HG03442 (cell line): ENCODE measurements around the gene SYT7.
A peak's percentile ranks its signal among the peaks of the same experiment; 100 is the strongest.

Experiments
- ATAC-seq: cut with Tn5 transposase; IDR thresholded peaks from one replicate; pipeline ENCODE4 v1.9.1; 2021; ENCODE audit warnings: mild to moderate bottlenecking, moderate library complexity; ENCODE audit not compliant: unreplicated experiment

Gene SYT7

DNA sequence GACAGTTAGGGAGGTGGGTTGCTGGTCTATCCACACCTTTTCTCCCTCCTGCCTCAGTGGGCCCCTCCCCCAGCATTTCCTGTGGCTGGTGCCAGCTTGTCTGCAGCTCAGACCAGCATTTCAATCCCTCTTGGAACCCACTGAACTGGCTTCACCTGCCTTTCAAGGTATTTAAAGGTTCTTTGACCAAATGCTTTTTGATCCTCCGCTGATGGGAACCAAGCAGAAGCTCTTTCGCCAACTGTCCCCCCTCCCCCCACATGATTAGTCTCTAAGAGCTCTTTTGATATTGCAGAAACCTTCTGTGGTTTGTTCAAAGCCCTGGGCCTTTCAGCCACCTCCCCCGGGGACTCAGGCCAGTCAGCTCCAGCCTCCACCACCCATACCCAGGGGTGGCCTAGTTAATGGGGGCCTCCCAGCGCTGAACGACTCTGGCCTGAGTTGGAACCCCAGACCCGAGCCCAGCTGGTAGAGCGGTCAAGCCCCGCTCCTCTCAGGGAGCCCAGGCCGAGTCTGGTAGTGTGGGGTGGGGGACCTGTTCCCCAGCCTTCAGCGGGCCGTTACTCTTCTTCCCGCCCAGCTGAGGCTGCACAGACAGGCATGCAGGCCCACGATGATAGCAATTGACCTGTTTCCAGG lies 6.0 kb upstream of the SYT7 start:
- ATAC-seq: no peak

GRCh38 chr11:61585115-61585514 lies 4.2 kb upstream of the SYT7 start:
- ATAC-seq: no peak

DNA sequence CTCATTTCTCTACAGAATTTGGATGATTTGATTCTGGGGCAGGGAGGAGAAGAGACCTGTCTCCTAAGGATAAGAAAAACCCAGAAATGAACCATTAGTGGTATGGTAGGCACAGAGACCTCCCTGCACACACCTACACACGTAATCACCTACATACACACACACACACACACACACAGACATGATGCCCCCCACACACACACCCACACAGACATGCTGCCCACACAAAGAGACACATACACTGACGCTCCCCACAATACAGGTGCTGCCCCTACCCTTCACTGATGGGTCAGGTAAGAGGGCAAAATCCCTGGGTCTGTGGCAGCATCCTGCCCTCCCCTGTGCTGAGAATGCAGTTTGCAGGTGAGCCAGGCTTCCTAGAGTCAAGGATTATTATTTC lies 1.1 kb upstream of the SYT7 start:
- ATAC-seq: no peak

- ATAC-seq: peak; percentile 3
These were observed 496 bp downstream of the SYT7 start for GRCh38 chr11:61580271-61580888.

GRCh38 chr11:61579676-61580270 lies 1.1 kb downstream of the SYT7 start:
- no peak for ATAC-seq

- ATAC-seq: no peak
These were observed 1.8 kb downstream of the SYT7 start for GRCh38 chr11:61578819-61579675.

- no peak for ATAC-seq
These were observed 3.3 kb downstream of the SYT7 start for GRCh38 chr11:61577383-61578118.

DNA sequence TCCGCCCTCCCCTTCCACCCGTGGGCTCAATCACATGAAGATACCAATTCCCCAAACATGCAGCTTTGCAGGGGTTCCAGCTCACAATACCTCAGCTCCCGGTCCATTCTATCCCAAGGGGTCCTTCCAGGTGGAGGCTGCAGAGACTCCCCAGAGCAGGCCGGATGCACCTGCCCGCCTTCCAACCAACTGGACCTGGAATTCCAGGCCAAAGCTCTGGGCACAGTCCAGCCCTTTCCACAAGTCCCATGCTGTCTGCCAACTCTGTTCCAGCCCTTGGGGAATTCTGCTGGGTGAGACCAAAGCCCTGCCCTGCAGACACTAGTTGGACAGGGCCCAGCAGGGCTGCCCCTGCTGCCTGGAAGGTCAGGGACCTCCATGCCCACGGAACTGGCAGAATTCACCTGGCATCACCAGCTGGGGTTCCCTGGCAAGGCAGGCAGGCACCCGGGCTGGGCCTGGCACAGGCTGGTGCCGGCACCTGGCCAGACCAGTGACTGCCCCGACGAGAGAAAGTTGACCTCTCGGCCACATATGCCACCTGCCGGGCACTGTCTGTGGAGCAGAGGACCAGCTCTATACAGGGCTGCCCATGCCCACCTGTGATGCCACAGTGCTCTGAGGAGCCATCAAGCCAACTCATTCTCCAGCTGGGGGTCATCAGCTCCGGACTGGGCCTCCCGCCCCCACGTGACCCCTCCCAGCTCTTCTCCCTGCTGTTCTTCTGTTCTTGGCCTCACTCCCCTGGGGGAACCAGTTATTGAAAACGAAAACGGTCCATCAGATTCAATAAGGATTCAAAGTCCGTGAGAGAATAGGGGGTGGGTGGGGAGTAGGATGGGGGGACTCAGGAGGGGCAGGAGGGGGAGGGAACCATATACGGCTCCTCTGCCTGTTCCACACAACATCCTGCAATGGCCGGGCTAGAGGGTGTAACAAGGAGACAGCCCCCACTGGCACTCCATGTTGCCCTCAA lies 4.7 kb downstream of the SYT7 start:
- no peak for ATAC-seq

- ATAC-seq: no peak
These were observed 6.3 kb downstream of the SYT7 start for GRCh38 chr11:61574611-61575010.

DNA sequence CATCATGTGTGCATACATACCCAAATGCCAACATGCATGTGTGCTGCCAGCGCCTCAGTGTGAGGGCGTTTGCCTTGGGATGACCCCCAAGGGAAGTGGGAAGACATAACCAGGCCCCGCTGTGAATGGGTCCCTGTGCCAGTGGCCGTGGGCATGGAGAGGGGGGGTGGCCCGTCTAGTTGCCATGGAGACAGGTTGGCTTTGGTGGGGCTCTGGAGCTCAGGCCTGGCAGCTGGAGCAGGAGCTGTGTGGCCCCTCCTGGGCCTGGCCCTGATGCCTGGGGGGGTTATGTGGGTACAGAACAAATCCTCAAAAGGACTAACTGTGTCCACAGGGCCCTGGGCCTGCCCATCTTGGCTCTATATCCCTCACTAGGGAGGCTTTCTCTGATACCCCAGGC lies 8.0 kb downstream of the SYT7 start:
- no peak for ATAC-seq

GRCh38 chr11:61571869-61572268 lies 9.0 kb downstream of the SYT7 start:
- ATAC-seq: no peak

- no peak for ATAC-seq
These were observed 9.5 kb downstream of the SYT7 start for GRCh38 chr11:61571337-61571736.

DNA sequence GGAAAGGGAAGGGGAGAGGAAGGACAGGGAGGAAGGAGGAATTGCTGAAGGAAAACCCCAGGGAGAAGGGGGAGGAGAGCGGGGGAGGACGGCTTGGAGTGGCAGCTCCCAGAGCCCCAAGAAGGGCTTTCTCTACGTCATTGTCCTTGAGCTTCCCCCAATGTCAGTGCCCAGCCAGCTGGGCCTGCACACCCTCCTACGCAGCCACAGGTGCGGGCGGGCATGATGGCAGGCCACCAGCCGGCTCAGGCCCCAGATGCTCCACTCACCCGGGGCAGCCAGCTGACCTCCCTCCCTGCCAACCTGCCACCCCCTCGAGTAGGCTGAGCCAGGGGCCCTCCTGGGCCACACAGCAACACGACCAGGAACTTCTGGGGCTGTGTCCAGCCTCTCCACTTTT lies 11.2 kb downstream of the SYT7 start:
- no peak for ATAC-seq

DNA sequence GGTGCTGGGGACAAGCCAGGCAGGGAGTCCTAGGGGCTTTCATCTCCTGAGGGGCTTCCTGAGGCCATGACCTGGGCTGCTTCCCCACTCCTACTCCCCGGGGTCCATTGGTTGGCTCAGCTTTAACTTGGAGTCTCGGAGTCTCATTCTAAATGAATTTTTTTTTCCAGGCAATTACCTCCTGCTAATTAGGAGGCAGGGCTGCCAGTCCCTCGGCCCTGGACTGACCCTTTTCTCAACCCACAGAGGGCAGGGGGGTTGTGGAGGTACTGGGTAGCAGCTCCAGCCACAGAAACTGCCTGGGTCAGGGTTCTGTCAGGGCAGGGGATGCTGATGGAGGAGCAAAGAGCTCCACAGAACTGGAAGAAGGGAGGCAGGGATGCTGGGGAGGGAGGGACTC lies 11.9 kb downstream of the SYT7 start:
- ATAC-seq: no peak

DNA sequence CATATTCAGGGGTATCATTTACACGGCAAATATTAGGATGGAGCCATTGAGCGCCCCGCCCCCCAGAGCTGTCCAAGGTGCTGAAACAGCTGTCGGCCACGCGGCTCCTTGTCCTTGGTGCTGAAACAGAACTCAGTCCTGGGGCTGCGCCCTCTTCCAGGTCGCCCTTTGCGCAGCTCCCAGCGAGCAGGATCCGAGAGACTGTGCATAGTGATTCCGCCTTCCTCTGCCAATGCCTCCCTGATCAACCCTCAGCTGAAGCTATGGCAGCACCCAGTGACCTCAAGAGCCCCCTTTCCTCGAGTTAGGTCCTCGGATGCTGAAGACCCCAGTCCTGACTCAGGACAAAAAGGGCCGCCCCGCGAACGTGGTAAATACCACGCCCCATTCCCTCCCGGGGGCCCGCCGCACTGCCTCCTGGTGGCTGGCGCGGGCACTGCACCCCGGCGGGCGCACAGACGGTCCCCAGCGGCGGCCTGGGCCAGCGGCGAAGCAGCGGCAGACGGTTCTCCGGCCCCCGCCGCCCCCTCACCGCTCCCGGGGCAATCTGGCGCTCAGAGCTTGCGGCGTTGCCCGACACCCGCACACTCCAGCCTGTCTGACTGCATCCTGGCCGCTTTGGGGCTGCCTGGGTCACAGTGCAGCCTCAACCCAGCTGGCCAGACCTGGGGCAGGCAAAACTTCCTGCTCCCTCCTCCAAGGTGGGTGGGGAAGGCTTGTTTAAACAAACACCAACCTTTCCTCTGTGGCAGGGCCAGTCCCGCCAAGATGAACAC lies 13.4 kb downstream of the SYT7 start:
- no peak for ATAC-seq

GRCh38 chr11:61564936-61565696 lies 15.8 kb downstream of the SYT7 start:
- no peak for ATAC-seq

- no peak for ATAC-seq
These were observed 20.1 kb downstream of the SYT7 start for GRCh38 chr11:61560751-61561150.

DNA sequence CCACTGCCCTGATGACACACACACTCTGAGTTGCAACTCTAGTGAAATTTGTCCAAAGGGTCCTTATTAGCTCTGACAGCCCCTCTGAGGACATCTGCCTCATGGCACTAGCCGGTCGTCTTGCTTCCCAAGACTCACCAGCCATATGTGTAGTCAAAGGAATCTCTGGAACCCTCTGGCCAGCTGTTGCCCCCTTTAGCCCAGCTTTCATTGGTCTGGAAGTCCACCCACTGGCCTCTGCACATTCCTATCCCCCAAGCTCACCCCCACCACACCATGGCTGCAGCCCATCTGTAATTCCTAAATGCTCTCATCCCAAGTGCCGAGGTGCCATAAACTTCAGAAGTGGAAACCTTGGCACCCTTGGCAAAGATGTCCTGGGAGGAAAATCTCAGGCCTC lies 24.3 kb downstream of the SYT7 start:
- ATAC-seq: no peak
